Uterus (tissue), 2 donors: ENCODE data around the gene ZNF19.

ENCODE experiments used
- POLR2A ChIP-seq, 2 donors: fragments of 450-650 bp; IDR thresholded peaks; one replicate each; pipeline ENCODE4 v1.6.1; 2016; ENCODE audit warnings: antibody characterized with exemption in 2 of 2, mild to moderate bottlenecking in 1 of 2, moderate library complexity in 1 of 2
- TF ChIP-seq, protein P1 (sequence below), 4 experiments: fragments of 200-600 bp in 2 of 4; fragments of 450-650 bp in 2 of 4; sonication (generic) in 2 of 4; IDR thresholded peaks; one replicate each; pipeline ENCODE4 v1.5.1; 2016 to 2019; ENCODE audit warnings: antibody characterized with exemption in 4 of 4, mild to moderate bottlenecking in 2 of 4, moderate library complexity in 1 of 4

DNA sequence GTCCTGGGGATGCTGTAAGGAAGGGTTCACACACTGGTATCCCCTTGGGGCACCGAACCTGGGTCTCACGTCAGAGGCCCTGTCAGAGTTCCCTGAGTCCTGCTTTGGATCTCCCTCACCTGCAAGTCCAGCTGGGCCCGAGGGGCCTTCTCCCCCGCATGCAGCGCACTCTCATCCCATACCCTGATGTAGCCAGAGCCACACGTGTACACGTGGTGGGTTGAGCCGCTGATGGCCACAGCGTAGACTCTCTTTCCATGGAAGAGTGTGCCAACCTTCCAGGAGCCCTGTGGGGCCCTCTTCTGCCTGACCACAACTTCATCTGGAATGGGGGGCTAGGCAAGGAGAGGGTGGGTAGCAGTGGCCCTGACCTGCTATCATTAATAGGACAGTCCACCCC, 57.1 kb downstream of the ZNF19 start:
- no peak for TF ChIP-seq POLR2A (IDR thresholded peaks at IDR 0.05)
- TF ChIP-seq, protein P1, sequence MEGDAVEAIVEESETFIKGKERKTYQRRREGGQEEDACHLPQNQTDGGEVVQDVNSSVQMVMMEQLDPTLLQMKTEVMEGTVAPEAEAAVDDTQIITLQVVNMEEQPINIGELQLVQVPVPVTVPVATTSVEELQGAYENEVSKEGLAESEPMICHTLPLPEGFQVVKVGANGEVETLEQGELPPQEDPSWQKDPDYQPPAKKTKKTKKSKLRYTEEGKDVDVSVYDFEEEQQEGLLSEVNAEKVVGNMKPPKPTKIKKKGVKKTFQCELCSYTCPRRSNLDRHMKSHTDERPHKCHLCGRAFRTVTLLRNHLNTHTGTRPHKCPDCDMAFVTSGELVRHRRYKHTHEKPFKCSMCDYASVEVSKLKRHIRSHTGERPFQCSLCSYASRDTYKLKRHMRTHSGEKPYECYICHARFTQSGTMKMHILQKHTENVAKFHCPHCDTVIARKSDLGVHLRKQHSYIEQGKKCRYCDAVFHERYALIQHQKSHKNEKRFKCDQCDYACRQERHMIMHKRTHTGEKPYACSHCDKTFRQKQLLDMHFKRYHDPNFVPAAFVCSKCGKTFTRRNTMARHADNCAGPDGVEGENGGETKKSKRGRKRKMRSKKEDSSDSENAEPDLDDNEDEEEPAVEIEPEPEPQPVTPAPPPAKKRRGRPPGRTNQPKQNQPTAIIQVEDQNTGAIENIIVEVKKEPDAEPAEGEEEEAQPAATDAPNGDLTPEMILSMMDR (IDR thresholded peaks at IDR 0.05): no peak
